GM12878 (cell line): ENCODE data around the gene SPESP1. TPM values are rescaled to one million over a fixed set of nuclear protein-coding genes. Genes with fewer than 3 reads are reported as not detected.

Experiments used
- ATAC-seq: fragments of 200-7000 bp; cut with Tn5 transposase; 3 replicates; pipeline ENCODE4 v1.9.1; 2020; ENCODE audit warnings: mild to moderate bottlenecking, moderate library complexity
- BruUV-seq: library from RNA; stranded (reverse); fragments of 400-500 nt; replicated peaks from 2 replicates; lab custom pipeline; 2021; lab: Mats Ljungman, UMichigan
- CTCF ChIA-PET: fragments of 300-600 bp; sonication (Branson Sonifier 250); formaldehyde crosslinking; extraction: SDS; loops from one replicate; lab custom pipeline; 2021; ENCODE audit warnings: inconsistent platforms; lab: Yijun Ruan, JAX
- POLR2A ChIA-PET: fragments of 350-600 bp; formaldehyde crosslinking; extraction: SDS; loops from one replicate; lab custom pipeline; 2021; ENCODE audit warnings: inconsistent platforms; lab: Charles Lee
- RAD21 ChIA-PET: fragments of 300-600 bp; sonication (Branson Sonifier 250); formaldehyde crosslinking; loops from one replicate; lab custom pipeline; 2023; ENCODE audit warnings: antibody characterized with exemption; ENCODE audit not compliant: unreplicated experiment; lab: Charles Lee
- SMC1A ChIA-PET: fragments of 300-600 bp; sonication (Branson Sonifier 250); formaldehyde crosslinking; loops from one replicate; lab custom pipeline; 2023; ENCODE audit not compliant: unreplicated experiment, uncharacterized antibody; lab: Charles Lee
- DNase-seq: peaks from one replicate; pipeline ENCODE4 v3.0.0-alpha.2; 2011; ENCODE audit warnings: low read depth, low spot score
- FAIRE-seq: peaks from 3 replicates; lab custom pipeline; 2011; peaks lifted over from hg19 to GRCh38; lab: Jason Lieb, UNC
- H2AFZ ChIP-seq: 2 replicates; pipeline ENCODE4 v1.6.0; 2011; ENCODE audit warnings: low read depth, low read length, control low read depth; ENCODE audit not compliant: control insufficient read depth
- H3K27ac ChIP-seq: 2 replicates; pipeline ENCODE4 v1.5.1; 2011; ENCODE audit warnings: control low read depth; ENCODE audit not compliant: control insufficient read depth, insufficient read depth
- H3K27me3 ChIP-seq, 2 experiments: replicated peaks in 1 of 2; 2 replicates each; pipeline versions ENCODE4 v1.6.0 to v1.6.1; 2011; ENCODE audit warnings: low read length in 1 of 2; ENCODE audit not compliant: control insufficient read depth in 2 of 2, insufficient read depth in 2 of 2
- H3K36me3 ChIP-seq, 2 experiments: 2 replicates each; pipeline ENCODE4 v1.5.1; 2011; ENCODE audit warnings: low read length in 1 of 2; ENCODE audit not compliant: control insufficient read depth in 2 of 2, insufficient read depth in 2 of 2
- H3K4me1 ChIP-seq: 2 replicates; pipeline ENCODE4 v1.6.1; 2011; ENCODE audit warnings: mild to moderate bottlenecking, low read length, moderate library complexity, mixed read lengths; ENCODE audit not compliant: control insufficient read depth, insufficient read depth
- H3K4me2 ChIP-seq: 2 replicates; pipeline ENCODE4 v1.6.0; 2011; ENCODE audit warnings: control low read depth; ENCODE audit not compliant: control insufficient read depth, insufficient read depth
- H3K4me3 ChIP-seq: fragments of 200-600 bp; sonication (generic); 2 replicates; pipeline ENCODE4 v1.5.1; 2016
- H3K79me2 ChIP-seq: 2 replicates; pipeline ENCODE4 v1.6.0; 2011; ENCODE audit warnings: low read length; ENCODE audit not compliant: control insufficient read depth, insufficient read depth
- H3K9ac ChIP-seq: 2 replicates; pipeline ENCODE4 v1.8.0; 2011; ENCODE audit warnings: low read length, control low read depth, mixed read lengths; ENCODE audit not compliant: control insufficient read depth, insufficient read depth
- H3K9me3 ChIP-seq: replicated peaks from 3 replicates; pipeline ENCODE4 v1.5.1; 2011; ENCODE audit warnings: mild to moderate bottlenecking, low read length; ENCODE audit not compliant: control insufficient read depth, insufficient read depth
- H4K20me1 ChIP-seq: 2 replicates; pipeline ENCODE4 v1.6.0; 2011; ENCODE audit not compliant: control insufficient read depth, insufficient read depth
- NR2F1 ChIP-seq: fragments of 450-650 bp; conservative IDR thresholded peaks from 2 replicates; pipeline ENCODE4 v1.6.1; 2017; ENCODE audit warnings: mild to moderate bottlenecking
- TARDBP ChIP-seq: IDR thresholded peaks from 2 replicates; pipeline ENCODE4 v1.6.1; 2016; ENCODE audit warnings: borderline replicate concordance
- TCF12 ChIP-seq: IDR thresholded peaks from 2 replicates; pipeline ENCODE4 v1.6.1; 2011; ENCODE audit warnings: low read depth, mild to moderate bottlenecking, low read length
- USF1 ChIP-seq: IDR thresholded peaks from 2 replicates; pipeline ENCODE4 v1.6.1; 2011; ENCODE audit warnings: borderline replicate concordance, low read depth, mild to moderate bottlenecking, moderate library complexity, mixed read lengths, low read length; ENCODE audit not compliant: insufficient read depth; ENCODE audit errors: extremely low read length
- ZNF207 ChIP-seq: fragments of 450-650 bp; IDR thresholded peaks from 2 replicates; pipeline ENCODE4 v1.6.1; 2014; ENCODE audit warnings: antibody characterized with exemption, mild to moderate bottlenecking, borderline replicate concordance
- WGBS: methylation state at CpG from one replicate; pipeline ENCODE4 v1.1.6; 2016; ENCODE audit warnings: low lambda C conversion rate; ENCODE audit not compliant: insufficient replicate concordance, insufficient coverage; ENCODE audit errors: missing lambda C conversion rate; 5-methylcytosine and 5-hydroxymethylcytosine counted together
- in situ Hi-C: fragments of 300-500 bp; cut with MboI; formaldehyde crosslinking; loops from 9 replicates; pipeline ENCODE4 v1.14.3; 2018; ENCODE audit warnings: mixed read lengths
- intact Hi-C: fragments of 100-400 bp; cut with micrococcal nuclease; formaldehyde crosslinking; loops from one replicate; pipeline ENCODE4 v1.14.2; 2022; ENCODE audit not compliant: unreplicated experiment
- polyA plus RNA-seq, 11 experiments: library from polyadenylated mRNA; depleted of rRNA in 4 of 11; unstranded in 6 of 11; stranded (reverse) in 5 of 11; fragments of >200 nt; fragmentation: Nextera tagmentation in 4 of 11; fragmentation: Illumina TruSeq in 1 of 11; extraction: Ambion mirVana in 4 of 11; extraction: Trizol in 1 of 11; gene quantifications; 1 replicate in 1 of 11; 2 replicates in 10 of 11; pipeline versions ENCODE4 v1.2.1 to v1.2.3, GENCODE V29; 2011 to 2016; ENCODE audit warnings: inconsistent platforms in 2 of 11, missing spikeins in 2 of 11, low read depth in 1 of 11
- total RNA-seq, 4 experiments: library from RNA; depleted of rRNA in 3 of 4; stranded (reverse); fragments of >200 nt in 3 of 4; fragmentation: Illumina TruSeq in 1 of 4; extraction: Trizol in 1 of 4; gene quantifications; 2 replicates each; pipeline versions ENCODE4 v1.2.1 to v1.2.3, GENCODE V29; 2013 to 2021
- TF ChIP-seq, protein P1 (sequence below): IDR thresholded peaks from 2 replicates; pipeline ENCODE4 v1.6.1; 2012; ENCODE audit warnings: low read depth, low read length, improper control_type of control experiment
- TF ChIP-seq, protein P2 (sequence below): fragments of 450-650 bp; IDR thresholded peaks from 2 replicates; pipeline ENCODE4 v1.6.1; 2017; ENCODE audit warnings: mild to moderate bottlenecking

SPESP1 gene
- total and polyA plus RNA-seq, 10 of the 15 experiments (the other 5 are each of a cell fraction or from before 2014, with no cell fraction given), result not detected

DNA sequence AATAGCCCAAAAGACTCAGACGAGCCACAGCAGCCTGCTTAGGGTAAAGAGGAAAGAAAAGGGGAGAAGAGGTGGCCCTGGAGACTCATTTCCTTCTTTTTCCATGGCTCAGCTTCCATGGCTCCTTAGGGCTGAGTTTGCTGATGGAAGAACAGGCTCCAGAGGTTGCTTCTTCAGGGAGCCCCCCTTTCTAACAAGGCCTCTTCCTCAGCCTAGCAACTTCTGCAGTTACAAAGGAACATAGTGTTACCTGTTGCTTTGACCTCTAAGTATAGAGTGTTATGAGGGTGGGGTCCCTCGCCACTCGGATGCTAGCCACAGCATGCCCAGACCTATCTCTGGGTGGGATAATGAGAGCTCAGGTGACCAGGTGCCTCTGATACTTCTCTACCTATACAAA is 43.2 kb upstream of the SPESP1 start:
- ATAC-seq, result no peak
- in situ Hi-C loops, result no loop called here
- Histone ChIP-seq H3K4me3 (no peak overlapping the region), H3K27me3 (no peaks in the 10 kb centered on the region; a peak in 1 of 4 replicates), H4K20me1 (no peaks in the 10 kb centered on the region), H3K4me1 (no peaks in the 10 kb centered on the region), H3K9me3 (no peaks in the 10 kb centered on the region), H3K79me2 (no peaks in the 10 kb centered on the region), H3K4me2 (no peak overlapping the region), H2AFZ (no peak overlapping the region), H3K9ac (no peak overlapping the region), H3K27ac (no peak overlapping the region), H3K36me3 (no peaks in the 10 kb centered on the region)
- TF ChIP-seq NR2F1 (no peak), ZNF207 (no peak), TCF12 (no peak), TARDBP (no peak), USF1 (no peak)
- TF ChIP-seq, protein P1, sequence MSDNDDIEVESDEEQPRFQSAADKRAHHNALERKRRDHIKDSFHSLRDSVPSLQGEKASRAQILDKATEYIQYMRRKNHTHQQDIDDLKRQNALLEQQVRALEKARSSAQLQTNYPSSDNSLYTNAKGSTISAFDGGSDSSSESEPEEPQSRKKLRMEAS, result no peak
- TF ChIP-seq, protein P2, sequence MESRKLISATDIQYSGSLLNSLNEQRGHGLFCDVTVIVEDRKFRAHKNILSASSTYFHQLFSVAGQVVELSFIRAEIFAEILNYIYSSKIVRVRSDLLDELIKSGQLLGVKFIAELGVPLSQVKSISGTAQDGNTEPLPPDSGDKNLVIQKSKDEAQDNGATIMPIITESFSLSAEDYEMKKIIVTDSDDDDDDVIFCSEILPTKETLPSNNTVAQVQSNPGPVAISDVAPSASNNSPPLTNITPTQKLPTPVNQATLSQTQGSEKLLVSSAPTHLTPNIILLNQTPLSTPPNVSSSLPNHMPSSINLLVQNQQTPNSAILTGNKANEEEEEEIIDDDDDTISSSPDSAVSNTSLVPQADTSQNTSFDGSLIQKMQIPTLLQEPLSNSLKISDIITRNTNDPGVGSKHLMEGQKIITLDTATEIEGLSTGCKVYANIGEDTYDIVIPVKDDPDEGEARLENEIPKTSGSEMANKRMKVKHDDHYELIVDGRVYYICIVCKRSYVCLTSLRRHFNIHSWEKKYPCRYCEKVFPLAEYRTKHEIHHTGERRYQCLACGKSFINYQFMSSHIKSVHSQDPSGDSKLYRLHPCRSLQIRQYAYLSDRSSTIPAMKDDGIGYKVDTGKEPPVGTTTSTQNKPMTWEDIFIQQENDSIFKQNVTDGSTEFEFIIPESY, result no peak
- no peak for FAIRE-seq
- ChIA-PET CTCF (interaction anchor here (0.8 to 1.2 kb wide), 2 partner anchors 11 to 333 kb away, joined by 3 to 5 read pairs; no protein-coding TSS in a partner anchor), POLR2A (no interaction called here), SMC1A (interaction anchor here (0.6 kb wide), 1 partner anchor 202 kb away, joined by 3 read pairs; no protein-coding TSS in a partner anchor), RAD21 (no interaction called here)
- 0% methylated on average over 3 of the region's 3 CpGs for WGBS
- intact Hi-C loops, result no loop called here
- no peak for DNase-seq
- BruUV-seq, result no TSS peak
